Ovary (tissue), 3 donors: ENCODE results near the gene COL25A1.

Experiments used
- EP300 ChIP-seq: sonication (generic); formaldehyde crosslinking; IDR thresholded peaks from one replicate; pipeline ENCODE4 v1.6.1; 2017; ENCODE audit warnings: antibody characterized with exemption
- POLR2A ChIP-seq: fragments of 450-650 bp; IDR thresholded peaks from one replicate; pipeline ENCODE4 v1.6.1; 2017; ENCODE audit warnings: antibody characterized with exemption, mild to moderate bottlenecking, moderate library complexity
- TF ChIP-seq, protein P1 (sequence below), 3 donors: fragments of 450-650 bp in 2 of 3; fragments of 200-600 bp in 1 of 3; IDR thresholded peaks; one replicate each; pipeline versions ENCODE4 v1.5.1 to v1.8.0; 2016 to 2022; ENCODE audit warnings: antibody characterized with exemption in 3 of 3, mild to moderate bottlenecking in 1 of 3
- donor health status: DM: no; HTN: no; CAD: no.

- TF ChIP-seq, protein P1, sequence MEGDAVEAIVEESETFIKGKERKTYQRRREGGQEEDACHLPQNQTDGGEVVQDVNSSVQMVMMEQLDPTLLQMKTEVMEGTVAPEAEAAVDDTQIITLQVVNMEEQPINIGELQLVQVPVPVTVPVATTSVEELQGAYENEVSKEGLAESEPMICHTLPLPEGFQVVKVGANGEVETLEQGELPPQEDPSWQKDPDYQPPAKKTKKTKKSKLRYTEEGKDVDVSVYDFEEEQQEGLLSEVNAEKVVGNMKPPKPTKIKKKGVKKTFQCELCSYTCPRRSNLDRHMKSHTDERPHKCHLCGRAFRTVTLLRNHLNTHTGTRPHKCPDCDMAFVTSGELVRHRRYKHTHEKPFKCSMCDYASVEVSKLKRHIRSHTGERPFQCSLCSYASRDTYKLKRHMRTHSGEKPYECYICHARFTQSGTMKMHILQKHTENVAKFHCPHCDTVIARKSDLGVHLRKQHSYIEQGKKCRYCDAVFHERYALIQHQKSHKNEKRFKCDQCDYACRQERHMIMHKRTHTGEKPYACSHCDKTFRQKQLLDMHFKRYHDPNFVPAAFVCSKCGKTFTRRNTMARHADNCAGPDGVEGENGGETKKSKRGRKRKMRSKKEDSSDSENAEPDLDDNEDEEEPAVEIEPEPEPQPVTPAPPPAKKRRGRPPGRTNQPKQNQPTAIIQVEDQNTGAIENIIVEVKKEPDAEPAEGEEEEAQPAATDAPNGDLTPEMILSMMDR (IDR thresholded peaks at IDR 0.05): no peak
- TF ChIP-seq POLR2A (no peak), EP300 (no peak)
Observed at GRCh38 chr4:109051054-109051453, 251.4 kb downstream of the COL25A1 start.
